ENCODE data around the gene CCDC90B. TPM values are rescaled to one million over a fixed set of nuclear protein-coding genes. Genes with fewer than 3 reads are reported as not detected.

Gene CCDC90B
- polyA plus RNA-seq = 28.5 to 46.9 TPM (median 31.3 TPM) in 3 replicates
- polyA plus RNA-seq (2011; ENCODE audit: low read depth) = 138 TPM
- 26.9 and 39.4 TPM in 2 replicates for polyA plus RNA-seq (2011; cell fraction: cytosol; rRNA removed)
- 14.0 and 21.5 TPM in 2 replicates for polyA plus RNA-seq (2011; cell fraction: nucleus; rRNA removed)
- 24.9 and 36.0 TPM in 2 replicates for polyA plus RNA-seq (2012; ENCODE audit: low replicate concordance)
- polyA minus RNA-seq = 7.1 to 23.1 TPM (median 18.7 TPM) in 3 replicates
- 51.2 TPM for polyA minus RNA-seq (2011; cell fraction: cytosol; rRNA and poly(A)+ RNA removed)
- polyA minus RNA-seq (2011; cell fraction: nucleus; rRNA and poly(A)+ RNA removed) = 14.7 and 20.2 TPM in 2 replicates

GRCh38 chr11:83285771-83286528, at the start of gene CCDC90B:
Gene CCDC90B (minus strand): TSS chr11:83286367. CDS start chr11:83285972, 395 bp downstream.
- DNase-seq (ENCODE audit: low read depth, low spot score) = peak; percentile 78
- dilution Hi-C loops (cut with MboI; ENCODE audit: extremely low pct_ligation_motif_present, low sequenced_read_pairs) = no loop called here
- FAIRE-seq = peak; percentile 85
- peak within 1 kb of the TSS; percentile 94 for H3K9ac ChIP-seq (ENCODE audit: control insufficient read depth, extremely low read depth, insufficient read depth, low read length)
- peaks cover 12% of the 10 kb centered on the region for H3K4me1 ChIP-seq (ENCODE audit: control insufficient read depth, extremely low read depth, insufficient read depth, low read length)
- no peaks in the 10 kb centered on the region for H3K9me1 ChIP-seq (ENCODE audit: control insufficient read depth, extremely low read depth, insufficient read depth, low read length)
- TF ChIP-seq EZH2 (IDR thresholded peaks at IDR 0.05; ENCODE audit: low read length) (no peak), CTCF (optimal IDR thresholded peaks at IDR 0.05 in 1 of 3, IDR thresholded peaks at IDR 0.05 in 1 of 3, conservative IDR thresholded peaks at IDR 0.05 in 1 of 3; ENCODE audit: extremely low read depth in 1 of 3, insufficient read depth in 2 of 3, low read length in 3 of 3) (peak in 2 of 3 experiments; percentile 64 to 82)
- H3K4me3 ChIP-seq (ENCODE audit: control insufficient read depth in 2 of 3, extremely low read depth in 1 of 3, insufficient read depth in 2 of 3, low read depth in 1 of 3, low read length in 3 of 3) = peak within 1 kb of the TSS; percentile 52 to 93 (median 74)
- no peaks in the 10 kb centered on the region for H3K27me3 ChIP-seq (ENCODE audit: control insufficient read depth, extremely low read depth, insufficient read depth, low read length)
- peak within 1 kb of the TSS; percentile 98 for H2AFZ ChIP-seq (ENCODE audit: control insufficient read depth, low read length)
- peak within 1 kb of the TSS; percentile 99 for H3K4me2 ChIP-seq (ENCODE audit: control insufficient read depth, extremely low read depth, insufficient read depth, low read depth, low read length)
- no peaks in the 10 kb centered on the region for H4K20me1 ChIP-seq (ENCODE audit: control insufficient read depth, extremely low read depth, insufficient read depth, low read length)
- peak within 1 kb of the TSS; percentile 96 for H3K27ac ChIP-seq (ENCODE audit: control insufficient read depth, insufficient read depth, low read length)
- H3K36me3 ChIP-seq (ENCODE audit: control insufficient read depth in 2 of 2, extremely low read depth in 1 of 2, insufficient read depth in 2 of 2, low read length in 2 of 2) = no peaks in the 10 kb centered on the region
- H3K79me2 ChIP-seq (ENCODE audit: control insufficient read depth, insufficient read depth, low read length) = peaks cover 33% of the 10 kb centered on the region
- H3K9me3 ChIP-seq (ENCODE audit: control insufficient read depth, low read depth, low read length) = no peaks in the 10 kb centered on the region

- no peak for FAIRE-seq
Observed at GRCh38 chr11:83335446-83336070, 49.4 kb upstream of the CCDC90B start.

More at GRCh38 chr11:83335446-83336070, 49.4 kb upstream of the CCDC90B start:
- H3K4me2 ChIP-seq (ENCODE audit: control insufficient read depth, extremely low read depth, insufficient read depth, low read depth, low read length) = no peak overlapping the region
- H3K36me3 ChIP-seq (ENCODE audit: control insufficient read depth in 2 of 2, extremely low read depth in 1 of 2, insufficient read depth in 2 of 2, low read length in 2 of 2) = no peaks in the 10 kb centered on the region
- no peak overlapping the region for H2AFZ ChIP-seq (ENCODE audit: control insufficient read depth, low read length)
- no peaks in the 10 kb centered on the region for H3K9me3 ChIP-seq (ENCODE audit: control insufficient read depth, low read depth, low read length)
- H3K4me1 ChIP-seq (ENCODE audit: control insufficient read depth, extremely low read depth, insufficient read depth, low read length) = no peaks in the 10 kb centered on the region
- TF ChIP-seq EZH2 (IDR thresholded peaks at IDR 0.05; ENCODE audit: low read length) (no peak), CTCF (optimal IDR thresholded peaks at IDR 0.05 in 1 of 3, IDR thresholded peaks at IDR 0.05 in 1 of 3, conservative IDR thresholded peaks at IDR 0.05 in 1 of 3; ENCODE audit: extremely low read depth in 1 of 3, insufficient read depth in 2 of 3, low read length in 3 of 3) (no peak)
- H3K79me2 ChIP-seq (ENCODE audit: control insufficient read depth, insufficient read depth, low read length) = no peaks in the 10 kb centered on the region
- H3K27me3 ChIP-seq (ENCODE audit: control insufficient read depth, extremely low read depth, insufficient read depth, low read length) = no peaks in the 10 kb centered on the region
- no peaks in the 10 kb centered on the region for H3K9me1 ChIP-seq (ENCODE audit: control insufficient read depth, extremely low read depth, insufficient read depth, low read length)
- H3K9ac ChIP-seq (ENCODE audit: control insufficient read depth, extremely low read depth, insufficient read depth, low read length) = no peak overlapping the region
- no peak overlapping the region for H3K4me3 ChIP-seq (ENCODE audit: control insufficient read depth in 2 of 3, extremely low read depth in 1 of 3, insufficient read depth in 2 of 3, low read depth in 1 of 3, low read length in 3 of 3)
- no peak overlapping the region for H3K27ac ChIP-seq (ENCODE audit: control insufficient read depth, insufficient read depth, low read length)
- H4K20me1 ChIP-seq (ENCODE audit: control insufficient read depth, extremely low read depth, insufficient read depth, low read length) = no peaks in the 10 kb centered on the region
- DNase-seq (ENCODE audit: low read depth, low spot score) = no peak
- dilution Hi-C loops (cut with MboI; ENCODE audit: extremely low pct_ligation_motif_present, low sequenced_read_pairs) = no loop called here

All from keratinocyte (primary cell).